ENCODE data around the gene RIC8B. TPM values are rescaled to one million over a fixed set of nuclear protein-coding genes. Genes with fewer than 3 reads are reported as not detected.

The RIC8B gene
- total and polyA plus RNA-seq, 2 of the 8 experiments (the other 6 are each of a cell fraction or from before 2014, with no cell fraction given), result 8.2 to 25.3 TPM

- TF ChIP-seq, protein P1, sequence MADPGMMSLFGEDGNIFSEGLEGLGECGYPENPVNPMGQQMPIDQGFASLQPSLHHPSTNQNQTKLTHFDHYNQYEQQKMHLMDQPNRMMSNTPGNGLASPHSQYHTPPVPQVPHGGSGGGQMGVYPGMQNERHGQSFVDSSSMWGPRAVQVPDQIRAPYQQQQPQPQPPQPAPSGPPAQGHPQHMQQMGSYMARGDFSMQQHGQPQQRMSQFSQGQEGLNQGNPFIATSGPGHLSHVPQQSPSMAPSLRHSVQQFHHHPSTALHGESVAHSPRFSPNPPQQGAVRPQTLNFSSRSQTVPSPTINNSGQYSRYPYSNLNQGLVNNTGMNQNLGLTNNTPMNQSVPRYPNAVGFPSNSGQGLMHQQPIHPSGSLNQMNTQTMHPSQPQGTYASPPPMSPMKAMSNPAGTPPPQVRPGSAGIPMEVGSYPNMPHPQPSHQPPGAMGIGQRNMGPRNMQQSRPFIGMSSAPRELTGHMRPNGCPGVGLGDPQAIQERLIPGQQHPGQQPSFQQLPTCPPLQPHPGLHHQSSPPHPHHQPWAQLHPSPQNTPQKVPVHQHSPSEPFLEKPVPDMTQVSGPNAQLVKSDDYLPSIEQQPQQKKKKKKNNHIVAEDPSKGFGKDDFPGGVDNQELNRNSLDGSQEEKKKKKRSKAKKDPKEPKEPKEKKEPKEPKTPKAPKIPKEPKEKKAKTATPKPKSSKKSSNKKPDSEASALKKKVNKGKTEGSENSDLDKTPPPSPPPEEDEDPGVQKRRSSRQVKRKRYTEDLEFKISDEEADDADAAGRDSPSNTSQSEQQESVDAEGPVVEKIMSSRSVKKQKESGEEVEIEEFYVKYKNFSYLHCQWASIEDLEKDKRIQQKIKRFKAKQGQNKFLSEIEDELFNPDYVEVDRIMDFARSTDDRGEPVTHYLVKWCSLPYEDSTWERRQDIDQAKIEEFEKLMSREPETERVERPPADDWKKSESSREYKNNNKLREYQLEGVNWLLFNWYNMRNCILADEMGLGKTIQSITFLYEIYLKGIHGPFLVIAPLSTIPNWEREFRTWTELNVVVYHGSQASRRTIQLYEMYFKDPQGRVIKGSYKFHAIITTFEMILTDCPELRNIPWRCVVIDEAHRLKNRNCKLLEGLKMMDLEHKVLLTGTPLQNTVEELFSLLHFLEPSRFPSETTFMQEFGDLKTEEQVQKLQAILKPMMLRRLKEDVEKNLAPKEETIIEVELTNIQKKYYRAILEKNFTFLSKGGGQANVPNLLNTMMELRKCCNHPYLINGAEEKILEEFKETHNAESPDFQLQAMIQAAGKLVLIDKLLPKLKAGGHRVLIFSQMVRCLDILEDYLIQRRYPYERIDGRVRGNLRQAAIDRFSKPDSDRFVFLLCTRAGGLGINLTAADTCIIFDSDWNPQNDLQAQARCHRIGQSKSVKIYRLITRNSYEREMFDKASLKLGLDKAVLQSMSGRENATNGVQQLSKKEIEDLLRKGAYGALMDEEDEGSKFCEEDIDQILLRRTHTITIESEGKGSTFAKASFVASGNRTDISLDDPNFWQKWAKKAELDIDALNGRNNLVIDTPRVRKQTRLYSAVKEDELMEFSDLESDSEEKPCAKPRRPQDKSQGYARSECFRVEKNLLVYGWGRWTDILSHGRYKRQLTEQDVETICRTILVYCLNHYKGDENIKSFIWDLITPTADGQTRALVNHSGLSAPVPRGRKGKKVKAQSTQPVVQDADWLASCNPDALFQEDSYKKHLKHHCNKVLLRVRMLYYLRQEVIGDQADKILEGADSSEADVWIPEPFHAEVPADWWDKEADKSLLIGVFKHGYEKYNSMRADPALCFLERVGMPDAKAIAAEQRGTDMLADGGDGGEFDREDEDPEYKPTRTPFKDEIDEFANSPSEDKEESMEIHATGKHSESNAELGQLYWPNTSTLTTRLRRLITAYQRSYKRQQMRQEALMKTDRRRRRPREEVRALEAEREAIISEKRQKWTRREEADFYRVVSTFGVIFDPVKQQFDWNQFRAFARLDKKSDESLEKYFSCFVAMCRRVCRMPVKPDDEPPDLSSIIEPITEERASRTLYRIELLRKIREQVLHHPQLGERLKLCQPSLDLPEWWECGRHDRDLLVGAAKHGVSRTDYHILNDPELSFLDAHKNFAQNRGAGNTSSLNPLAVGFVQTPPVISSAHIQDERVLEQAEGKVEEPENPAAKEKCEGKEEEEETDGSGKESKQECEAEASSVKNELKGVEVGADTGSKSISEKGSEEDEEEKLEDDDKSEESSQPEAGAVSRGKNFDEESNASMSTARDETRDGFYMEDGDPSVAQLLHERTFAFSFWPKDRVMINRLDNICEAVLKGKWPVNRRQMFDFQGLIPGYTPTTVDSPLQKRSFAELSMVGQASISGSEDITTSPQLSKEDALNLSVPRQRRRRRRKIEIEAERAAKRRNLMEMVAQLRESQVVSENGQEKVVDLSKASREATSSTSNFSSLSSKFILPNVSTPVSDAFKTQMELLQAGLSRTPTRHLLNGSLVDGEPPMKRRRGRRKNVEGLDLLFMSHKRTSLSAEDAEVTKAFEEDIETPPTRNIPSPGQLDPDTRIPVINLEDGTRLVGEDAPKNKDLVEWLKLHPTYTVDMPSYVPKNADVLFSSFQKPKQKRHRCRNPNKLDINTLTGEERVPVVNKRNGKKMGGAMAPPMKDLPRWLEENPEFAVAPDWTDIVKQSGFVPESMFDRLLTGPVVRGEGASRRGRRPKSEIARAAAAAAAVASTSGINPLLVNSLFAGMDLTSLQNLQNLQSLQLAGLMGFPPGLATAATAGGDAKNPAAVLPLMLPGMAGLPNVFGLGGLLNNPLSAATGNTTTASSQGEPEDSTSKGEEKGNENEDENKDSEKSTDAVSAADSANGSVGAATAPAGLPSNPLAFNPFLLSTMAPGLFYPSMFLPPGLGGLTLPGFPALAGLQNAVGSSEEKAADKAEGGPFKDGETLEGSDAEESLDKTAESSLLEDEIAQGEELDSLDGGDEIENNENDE (IDR thresholded peaks at IDR 0.05; ENCODE audit: insufficient replicate concordance, low read length), result no peak
- TF ChIP-seq EP300 (IDR thresholded peaks at IDR 0.05; ENCODE audit: borderline replicate concordance in 1 of 2, low read depth in 2 of 2, low read length in 2 of 2), result no peak
Measured at GRCh38 chr12:106743270-106743988, 31.1 kb upstream of the RIC8B start (continued).
